ENCODE measurements around the gene GTPBP6. TPM values are rescaled to one million over a fixed set of nuclear protein-coding genes. Genes with fewer than 3 reads are reported as not detected.
A peak's percentile ranks its signal among the peaks of the same experiment; 100 is the strongest.
"Not testable (repeated sequence)": the region's sequence is repeated elsewhere in the genome, so short reads cannot be mapped to it uniquely, and the experiment has no call there.

GTPBP6 gene
- total and polyA plus RNA-seq, 2 experiments from 2014 or later, result 41.4 to 66.8 TPM

DNA sequence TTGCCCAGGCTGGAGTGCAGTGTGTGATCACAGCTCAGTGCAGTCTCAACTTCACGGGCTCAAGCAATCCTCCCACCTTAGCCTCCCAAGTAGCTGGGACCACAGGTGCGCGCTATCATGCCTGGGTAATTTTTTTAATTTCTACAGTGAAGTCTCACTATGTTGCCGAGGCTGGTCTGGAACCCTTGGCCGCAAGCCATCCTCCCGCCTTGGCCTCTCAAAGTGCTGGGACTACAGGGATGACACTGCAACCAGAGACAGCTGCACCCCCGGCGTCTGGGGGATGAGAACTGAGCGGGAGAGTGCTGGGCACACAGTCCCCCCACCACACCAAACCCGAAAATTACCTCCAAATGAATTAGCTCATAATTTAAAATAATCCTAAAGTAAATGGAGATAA lies 33.1 kb upstream of the GTPBP6 start (continued):
- TF ChIP-seq ZNF331 (CRISPR knock-in tag; IDR thresholded peaks at IDR 0.05; ENCODE audit: low read depth), result no peak
- TF ChIP-seq, protein P1, sequence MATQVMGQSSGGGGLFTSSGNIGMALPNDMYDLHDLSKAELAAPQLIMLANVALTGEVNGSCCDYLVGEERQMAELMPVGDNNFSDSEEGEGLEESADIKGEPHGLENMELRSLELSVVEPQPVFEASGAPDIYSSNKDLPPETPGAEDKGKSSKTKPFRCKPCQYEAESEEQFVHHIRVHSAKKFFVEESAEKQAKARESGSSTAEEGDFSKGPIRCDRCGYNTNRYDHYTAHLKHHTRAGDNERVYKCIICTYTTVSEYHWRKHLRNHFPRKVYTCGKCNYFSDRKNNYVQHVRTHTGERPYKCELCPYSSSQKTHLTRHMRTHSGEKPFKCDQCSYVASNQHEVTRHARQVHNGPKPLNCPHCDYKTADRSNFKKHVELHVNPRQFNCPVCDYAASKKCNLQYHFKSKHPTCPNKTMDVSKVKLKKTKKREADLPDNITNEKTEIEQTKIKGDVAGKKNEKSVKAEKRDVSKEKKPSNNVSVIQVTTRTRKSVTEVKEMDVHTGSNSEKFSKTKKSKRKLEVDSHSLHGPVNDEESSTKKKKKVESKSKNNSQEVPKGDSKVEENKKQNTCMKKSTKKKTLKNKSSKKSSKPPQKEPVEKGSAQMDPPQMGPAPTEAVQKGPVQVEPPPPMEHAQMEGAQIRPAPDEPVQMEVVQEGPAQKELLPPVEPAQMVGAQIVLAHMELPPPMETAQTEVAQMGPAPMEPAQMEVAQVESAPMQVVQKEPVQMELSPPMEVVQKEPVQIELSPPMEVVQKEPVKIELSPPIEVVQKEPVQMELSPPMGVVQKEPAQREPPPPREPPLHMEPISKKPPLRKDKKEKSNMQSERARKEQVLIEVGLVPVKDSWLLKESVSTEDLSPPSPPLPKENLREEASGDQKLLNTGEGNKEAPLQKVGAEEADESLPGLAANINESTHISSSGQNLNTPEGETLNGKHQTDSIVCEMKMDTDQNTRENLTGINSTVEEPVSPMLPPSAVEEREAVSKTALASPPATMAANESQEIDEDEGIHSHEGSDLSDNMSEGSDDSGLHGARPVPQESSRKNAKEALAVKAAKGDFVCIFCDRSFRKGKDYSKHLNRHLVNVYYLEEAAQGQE (IDR thresholded peaks at IDR 0.05; ENCODE audit: unreplicated experiment), result no peak
- TF ChIP-seq POLR2AphosphoS5 (IDR thresholded peaks at IDR 0.05; ENCODE audit: low read depth), result no peak
- TF ChIP-seq ZNF114 (CRISPR knock-in tag; IDR thresholded peaks at IDR 0.05), result no peak
- no peak for TF ChIP-seq STAT1 (IDR thresholded peaks at IDR 0.05; ENCODE audit: unreplicated experiment)
- no peak for TF ChIP-seq NANOG (IDR thresholded peaks at IDR 0.05; ENCODE audit: borderline replicate concordance)

DNA sequence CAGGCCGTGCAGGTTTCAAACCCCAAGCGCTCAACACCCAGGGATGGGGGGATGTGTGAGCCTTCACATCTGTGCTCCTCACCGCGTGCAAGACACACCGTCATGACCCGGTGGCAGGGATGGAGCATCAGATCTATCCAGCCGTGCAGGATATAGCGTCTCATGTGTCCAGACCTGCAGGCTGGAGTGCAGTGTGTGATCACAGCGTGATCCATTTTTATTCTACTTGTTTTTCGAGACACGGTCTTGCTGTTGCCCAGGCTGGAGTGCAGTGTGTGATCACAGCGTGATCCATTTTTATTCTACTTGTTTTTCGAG lies 32.7 kb upstream of the GTPBP6 start:
- not testable (repeated sequence) for DNase-seq (ENCODE audit: low spot score); H3K9me2 ChIP-seq (ENCODE audit: insufficient read depth); ATAC-seq; H3K27ac Mint-ChIP-seq; H2AFZ ChIP-seq; H4K20me1 ChIP-seq (replicated peaks; ENCODE audit: insufficient read depth); H3K4me3 Mint-ChIP-seq; H3K4me1 Mint-ChIP-seq; H3F3A ChIP-seq (replicated peaks; ENCODE audit: low read depth); H3K4me1 ChIP-seq (ENCODE audit: insufficient read depth); H3K4me3 ChIP-seq; H3K4me2 ChIP-seq; H3K27ac ChIP-seq (ENCODE audit: low read depth); H3K9me3 Mint-ChIP-seq; H3K27me3 ChIP-seq (ENCODE audit: insufficient read depth); H3K36me3 ChIP-seq (ENCODE audit: insufficient read depth)
- peaks cover 57% of the 10 kb centered on the region for H3K79me2 ChIP-seq (replicated peaks; ENCODE audit: insufficient read depth)
- H3K27me3 Mint-ChIP-seq (ENCODE audit: insufficient read depth, low read depth, poor library complexity), result peaks cover 11% of the 10 kb centered on the region
- peaks cover 37% of the 10 kb centered on the region for H3K36me3 Mint-ChIP-seq (ENCODE audit: low read depth)

DNA sequence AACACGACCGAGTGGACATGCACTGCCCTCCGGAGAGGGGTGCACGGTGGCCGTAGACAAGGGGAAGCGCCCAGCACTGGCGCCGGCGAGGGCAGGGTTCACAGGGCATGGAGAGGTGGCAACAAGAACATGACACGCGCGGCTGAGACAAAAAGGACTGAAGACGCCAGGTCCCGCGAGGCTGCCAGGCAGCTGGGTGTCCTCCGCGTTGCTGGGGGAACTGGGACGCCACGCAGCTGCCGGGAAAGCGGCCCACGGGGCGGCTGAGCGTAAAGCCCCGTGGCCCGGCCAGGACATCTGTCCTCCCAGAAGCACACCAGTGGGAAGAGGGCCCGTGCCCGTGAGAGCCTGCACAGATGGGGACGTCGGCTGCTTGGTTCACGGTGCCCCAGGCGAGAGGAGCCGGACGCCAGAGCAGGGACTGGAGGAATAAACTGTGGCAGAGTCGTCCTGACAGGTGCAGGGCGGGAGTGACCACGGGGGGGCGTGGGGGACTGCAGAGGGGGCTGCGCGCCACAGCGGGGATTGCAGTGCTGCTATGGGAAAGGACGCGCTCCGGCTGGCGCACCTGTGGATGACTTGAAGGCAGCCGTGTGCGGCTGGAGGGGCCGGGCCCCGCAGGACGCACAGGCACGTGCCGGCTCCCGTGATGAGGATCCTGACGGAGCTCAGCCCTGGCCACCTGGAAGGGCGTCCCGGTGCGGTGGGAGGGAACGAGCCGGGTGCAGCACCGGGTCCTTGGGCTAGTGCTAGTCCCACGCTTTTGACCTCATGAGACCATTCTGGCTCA lies 32.1 kb upstream of the GTPBP6 start:
- Histone ChIP-seq H3K4me2 (no peak overlapping the region), H3K27ac (ENCODE audit: low read depth) (no peak overlapping the region), H3K9me2 (ENCODE audit: insufficient read depth) (no peaks in the 10 kb centered on the region), H3F3A (replicated peaks; ENCODE audit: low read depth) (no peaks in the 10 kb centered on the region), H2AFZ (no peak overlapping the region), H3K27me3 (ENCODE audit: insufficient read depth) (no peaks in the 10 kb centered on the region), H3K79me2 (replicated peaks; ENCODE audit: insufficient read depth) (peaks cover 51% of the 10 kb centered on the region), H3K36me3 (ENCODE audit: insufficient read depth) (no peaks in the 10 kb centered on the region), H3K4me1 (ENCODE audit: insufficient read depth) (no peaks in the 10 kb centered on the region), H3K4me3 (no peak overlapping the region), H4K20me1 (replicated peaks; ENCODE audit: insufficient read depth) (0 out of 2 replicates have a peak, but pooled peaks cover 3% of the 10 kb centered on the region)
- peaks cover 34% of the 10 kb centered on the region for H3K36me3 Mint-ChIP-seq (ENCODE audit: low read depth)
- H3K27ac Mint-ChIP-seq, result 0 out of 2 replicates have a peak overlapping the region, but pooled peaks have one; percentile 40
- no peak overlapping the region for H3K4me3 Mint-ChIP-seq
- TF ChIP-seq, protein P2, sequence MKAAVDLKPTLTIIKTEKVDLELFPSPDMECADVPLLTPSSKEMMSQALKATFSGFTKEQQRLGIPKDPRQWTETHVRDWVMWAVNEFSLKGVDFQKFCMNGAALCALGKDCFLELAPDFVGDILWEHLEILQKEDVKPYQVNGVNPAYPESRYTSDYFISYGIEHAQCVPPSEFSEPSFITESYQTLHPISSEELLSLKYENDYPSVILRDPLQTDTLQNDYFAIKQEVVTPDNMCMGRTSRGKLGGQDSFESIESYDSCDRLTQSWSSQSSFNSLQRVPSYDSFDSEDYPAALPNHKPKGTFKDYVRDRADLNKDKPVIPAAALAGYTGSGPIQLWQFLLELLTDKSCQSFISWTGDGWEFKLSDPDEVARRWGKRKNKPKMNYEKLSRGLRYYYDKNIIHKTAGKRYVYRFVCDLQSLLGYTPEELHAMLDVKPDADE (IDR thresholded peaks at IDR 0.05), result no peak
- TF ChIP-seq ZNF114 (CRISPR knock-in tag; IDR thresholded peaks at IDR 0.05), result no peak
- no peak for TF ChIP-seq CREB1 (CRISPR knock-in tag; IDR thresholded peaks at IDR 0.05; ENCODE audit: low read depth)
- TF ChIP-seq NANOG (IDR thresholded peaks at IDR 0.05; ENCODE audit: borderline replicate concordance), result no peak
- no peak for TF ChIP-seq STAT1 (IDR thresholded peaks at IDR 0.05; ENCODE audit: unreplicated experiment)
- TF ChIP-seq, protein P3, sequence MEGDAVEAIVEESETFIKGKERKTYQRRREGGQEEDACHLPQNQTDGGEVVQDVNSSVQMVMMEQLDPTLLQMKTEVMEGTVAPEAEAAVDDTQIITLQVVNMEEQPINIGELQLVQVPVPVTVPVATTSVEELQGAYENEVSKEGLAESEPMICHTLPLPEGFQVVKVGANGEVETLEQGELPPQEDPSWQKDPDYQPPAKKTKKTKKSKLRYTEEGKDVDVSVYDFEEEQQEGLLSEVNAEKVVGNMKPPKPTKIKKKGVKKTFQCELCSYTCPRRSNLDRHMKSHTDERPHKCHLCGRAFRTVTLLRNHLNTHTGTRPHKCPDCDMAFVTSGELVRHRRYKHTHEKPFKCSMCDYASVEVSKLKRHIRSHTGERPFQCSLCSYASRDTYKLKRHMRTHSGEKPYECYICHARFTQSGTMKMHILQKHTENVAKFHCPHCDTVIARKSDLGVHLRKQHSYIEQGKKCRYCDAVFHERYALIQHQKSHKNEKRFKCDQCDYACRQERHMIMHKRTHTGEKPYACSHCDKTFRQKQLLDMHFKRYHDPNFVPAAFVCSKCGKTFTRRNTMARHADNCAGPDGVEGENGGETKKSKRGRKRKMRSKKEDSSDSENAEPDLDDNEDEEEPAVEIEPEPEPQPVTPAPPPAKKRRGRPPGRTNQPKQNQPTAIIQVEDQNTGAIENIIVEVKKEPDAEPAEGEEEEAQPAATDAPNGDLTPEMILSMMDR (conservative IDR thresholded peaks at IDR 0.05; ENCODE audit: low read depth in 2 of 2), result peak in 1 of 2 experiments; percentile 18; a peak in 1 of 4 replicates
- ATAC-seq (peak; percentile 11; the same call in 2 of the 3 replicates), DNase-seq (ENCODE audit: low spot score) (no peak)
- H3K9me3 Mint-ChIP-seq, result no peaks in the 10 kb centered on the region; the same call in 1 of the 3 replicates
- no peaks in the 10 kb centered on the region for H3K4me1 Mint-ChIP-seq
- peaks cover 11% of the 10 kb centered on the region for H3K27me3 Mint-ChIP-seq (ENCODE audit: insufficient read depth, low read depth, poor library complexity)
